Measurements from ENCODE around the gene HBZ. TPM values are rescaled to one million over a fixed set of nuclear protein-coding genes. Genes with fewer than 3 reads are reported as not detected.
"Not testable (repeated sequence)": the region's sequence is repeated elsewhere in the genome, so short reads cannot be mapped to it uniquely, and the experiment has no call there.

HBZ gene
- total RNA-seq, 1 experiment from 2014 or later: not detected

GRCh38 chr16:133716-134115 is 18.7 kb upstream of the HBZ start:
- no peak for DNase-seq (ENCODE audit: low spot score)

- DNase-seq (ENCODE audit: low spot score): no peak
Measured at GRCh38 chr16:138049-138417, 14.4 kb upstream of the HBZ start.

- DNase-seq (ENCODE audit: low spot score): no peak
Measured at GRCh38 chr16:140175-140857, 12.1 kb upstream of the HBZ start.

- no peak for DNase-seq (ENCODE audit: low spot score)
Measured at GRCh38 chr16:142405-142967, 10.0 kb upstream of the HBZ start.

- DNase-seq (ENCODE audit: low spot score): no peak
Measured at GRCh38 chr16:143047-143446, 9.4 kb upstream of the HBZ start.

- DNase-seq (ENCODE audit: low spot score): no peak
Measured at GRCh38 chr16:143456-143855, 9.0 kb upstream of the HBZ start.

GRCh38 chr16:144797-145252 is 7.6 kb upstream of the HBZ start:
- DNase-seq (ENCODE audit: low spot score): no peak

- DNase-seq (ENCODE audit: low spot score): no peak
Measured at GRCh38 chr16:146646-147045, 5.8 kb upstream of the HBZ start.

GRCh38 chr16:149024-149660 is 3.3 kb upstream of the HBZ start:
- DNase-seq (ENCODE audit: low spot score): peak; percentile 41

GRCh38 chr16:153129-153521 is 681 bp downstream of the HBZ start:
- DNase-seq (ENCODE audit: low spot score): not testable (repeated sequence)

GRCh38 chr16:153550-154216 is 1.2 kb downstream of the HBZ start:
- not testable (repeated sequence) for DNase-seq (ENCODE audit: low spot score)

- no peak for DNase-seq (ENCODE audit: low spot score)
Measured at GRCh38 chr16:154217-155030, 2.0 kb downstream of the HBZ start.

GRCh38 chr16:155031-155398 is 2.6 kb downstream of the HBZ start:
- no peak for DNase-seq (ENCODE audit: low spot score)

- DNase-seq (ENCODE audit: low spot score): no peak
Measured at GRCh38 chr16:159136-159849, 6.8 kb downstream of the HBZ start.

GRCh38 chr16:160242-160641 is 7.8 kb downstream of the HBZ start:
- not testable (repeated sequence) for DNase-seq (ENCODE audit: low spot score)

GRCh38 chr16:160691-161190 is 8.3 kb downstream of the HBZ start:
- DNase-seq (ENCODE audit: low spot score): no peak

GRCh38 chr16:162271-162991 is 10.0 kb downstream of the HBZ start:
- no peak for DNase-seq (ENCODE audit: low spot score)

- DNase-seq (ENCODE audit: low spot score): not testable (repeated sequence)
Measured at GRCh38 chr16:163139-163538, 10.7 kb downstream of the HBZ start.

- DNase-seq (ENCODE audit: low spot score): not testable (repeated sequence)
Measured at GRCh38 chr16:163696-164095, 11.3 kb downstream of the HBZ start.

GRCh38 chr16:164134-164823 is 11.8 kb downstream of the HBZ start:
- DNase-seq (ENCODE audit: low spot score): not testable (repeated sequence)

All from A172 (cell line).